H1 (cell line): Measurements from ENCODE around the gene PRR35. TPM values are rescaled to one million over a fixed set of nuclear protein-coding genes. Genes with fewer than 3 reads are reported as not detected.

Experiments used
- CTCF ChIA-PET: fragments of 300-600 bp; sonication (Branson Sonifier 250); formaldehyde crosslinking; loops from one replicate; lab custom pipeline; 2021; ENCODE audit not compliant: partially characterized antibody; lab: Charles Lee
- POLR2A ChIA-PET: fragments of 300-600 bp; sonication (Branson Sonifier 250); formaldehyde crosslinking; loops from one replicate; lab custom pipeline; 2021; ENCODE audit warnings: inconsistent platforms; ENCODE audit not compliant: partially characterized antibody; lab: Charles Lee
- DNase-seq, 2 experiments: peaks; one replicate each; pipeline versions ENCODE4 v3.0.0 to v3.0.0-alpha.2; 2010 to 2022; ENCODE audit warnings: low spot score in 2 of 2, low read depth in 1 of 2, mixed read lengths in 1 of 2
- FAIRE-seq: peaks from 2 replicates; lab custom pipeline; 2011; peaks lifted over from hg19 to GRCh38; lab: Jason Lieb, UNC
- H2AFZ ChIP-seq: 2 replicates; pipeline ENCODE4 v1.8.1; 2012; ENCODE audit warnings: low read length, inconsistent platforms
- H2AK5ac ChIP-seq: 2 replicates; pipeline ENCODE4 v1.6.1; 2013; ENCODE audit warnings: low read depth, low read length
- H2BK120ac ChIP-seq: replicated peaks from 2 replicates; pipeline ENCODE3; 2013; ENCODE audit warnings: low read depth, low read length, inconsistent platforms
- H2BK12ac ChIP-seq: 2 replicates; pipeline ENCODE4 v1.6.1; 2013; ENCODE audit warnings: low read depth, low read length
- H2BK15ac ChIP-seq: 2 replicates; pipeline ENCODE4 v1.6.1; 2013; ENCODE audit warnings: low read length
- H2BK20ac ChIP-seq: 2 replicates; pipeline ENCODE4 v1.6.1; 2013; ENCODE audit warnings: low read length
- H2BK5ac ChIP-seq: 2 replicates; pipeline ENCODE4 v1.6.1; 2013; ENCODE audit warnings: low read depth, low read length
- H3K14ac ChIP-seq: 2 replicates; pipeline ENCODE4 v1.6.1; 2013; ENCODE audit warnings: inconsistent platforms; ENCODE audit not compliant: insufficient read length
- H3K18ac ChIP-seq: 2 replicates; pipeline ENCODE4 v1.6.1; 2013; ENCODE audit warnings: low read length; ENCODE audit errors: extremely low read depth
- H3K23ac ChIP-seq: 2 replicates; pipeline ENCODE4 v1.6.1; 2013; ENCODE audit warnings: inconsistent platforms; ENCODE audit not compliant: insufficient read length
- H3K23me2 ChIP-seq: 2 replicates; pipeline ENCODE4 v1.6.1; 2013; ENCODE audit warnings: low read depth, low read length
- H3K27ac ChIP-seq: 2 replicates; pipeline ENCODE4 v1.6.1; 2011; ENCODE audit warnings: low read depth, low read length, inconsistent platforms
- H3K27me3 ChIP-seq, 4 experiments: replicated peaks in 1 of 4; 1 replicate in 1 of 4; 2 replicates in 3 of 4; pipeline versions ENCODE4 v1.6.1 to v1.8.1; 2011 to 2013; ENCODE audit warnings: low read length in 3 of 4, mild to moderate bottlenecking in 3 of 4, inconsistent platforms in 2 of 4, mixed read lengths in 2 of 4, moderate library complexity in 1 of 4; ENCODE audit not compliant: control insufficient read depth in 3 of 4, insufficient read depth in 3 of 4; ENCODE audit errors: extremely low read depth in 1 of 4
- H3K36me3 ChIP-seq, 4 experiments: 2 replicates each; pipeline versions ENCODE4 v1.6.1 to v1.8.1; 2011 to 2013; ENCODE audit warnings: mild to moderate bottlenecking in 4 of 4, low read length in 3 of 4, moderate library complexity in 2 of 4, control low read depth in 1 of 4, inconsistent platforms in 1 of 4; ENCODE audit not compliant: insufficient read depth in 4 of 4, control insufficient read depth in 2 of 4
- H3K4ac ChIP-seq: replicated peaks from 2 replicates; pipeline ENCODE3; 2013; ENCODE audit warnings: low read length, low read depth, mixed read lengths, inconsistent platforms; ENCODE audit not compliant: insufficient read length
- H3K4me1 ChIP-seq, 4 experiments: replicated peaks in 1 of 4; 1 replicate in 1 of 4; 2 replicates in 3 of 4; pipeline versions ENCODE4 v1.6.1 to v1.8.1; 2011 to 2013; ENCODE audit warnings: low read length in 3 of 4, inconsistent platforms in 2 of 4, mixed read lengths in 1 of 4; ENCODE audit not compliant: insufficient read depth in 4 of 4, control insufficient read depth in 3 of 4
- H3K4me2 ChIP-seq, 2 experiments: 2 replicates each; pipeline versions ENCODE4 v1.6.1 to v1.8.1; 2011 to 2013; ENCODE audit warnings: low read depth in 2 of 2, low read length in 2 of 2, control low read depth in 1 of 2, inconsistent platforms in 1 of 2, mild to moderate bottlenecking in 1 of 2; ENCODE audit not compliant: insufficient read depth in 1 of 2
- H3K4me3 ChIP-seq, 4 experiments: fragments of 200-600, 300-600 bp in 1 of 4; sonication (generic), shearing (Covaris generic), sonication (Bioruptor Twin) in 1 of 4; 2 replicates each; pipeline versions ENCODE4 v1.5.1 to v1.8.1; 2011 to 2016; ENCODE audit warnings: low read length in 4 of 4, low read depth in 3 of 4, control low read depth in 2 of 4, inconsistent platforms in 2 of 4, mild to moderate bottlenecking in 2 of 4, mixed read lengths in 1 of 4, moderate library complexity in 1 of 4; ENCODE audit not compliant: insufficient read depth in 2 of 4; ENCODE audit errors: extremely low read depth in 1 of 4
- H3K56ac ChIP-seq: replicated peaks from 2 replicates; pipeline ENCODE3; 2013; ENCODE audit warnings: low read depth, mild to moderate bottlenecking, mixed read lengths, low read length, inconsistent platforms; ENCODE audit not compliant: insufficient read length
- H3K79me1 ChIP-seq: 2 replicates; pipeline ENCODE4 v1.6.1; 2013; ENCODE audit warnings: low read depth, low read length, control low read depth
- H3K79me2 ChIP-seq, 2 experiments: 2 replicates each; pipeline versions ENCODE4 v1.6.1 to v1.8.1; 2012 to 2013; ENCODE audit warnings: low read length in 2 of 2, mild to moderate bottlenecking in 2 of 2, inconsistent platforms in 1 of 2; ENCODE audit not compliant: insufficient read depth in 2 of 2, control insufficient read depth in 1 of 2
- H3K9ac ChIP-seq, 4 experiments: replicated peaks in 1 of 4; 1 replicate in 1 of 4; 2 replicates in 3 of 4; pipeline versions ENCODE4 v1.6.1 to v1.8.1; 2011 to 2013; ENCODE audit warnings: low read depth in 3 of 4, low read length in 3 of 4, control low read depth in 2 of 4, mild to moderate bottlenecking in 2 of 4, moderate library complexity in 2 of 4, inconsistent platforms in 1 of 4; ENCODE audit errors: extremely low read depth in 1 of 4
- H3K9me3 ChIP-seq, 2 experiments: 2 replicates each; pipeline versions ENCODE4 v1.6.1 to v1.8.1; 2012 to 2013; ENCODE audit warnings: mild to moderate bottlenecking in 2 of 2, moderate library complexity in 2 of 2, control low read depth in 1 of 2, inconsistent platforms in 1 of 2, low read depth in 1 of 2, low read length in 1 of 2, mixed read lengths in 1 of 2; ENCODE audit not compliant: insufficient read depth in 2 of 2
- H4K20me1 ChIP-seq, 2 experiments: replicated peaks in 1 of 2; 2 replicates each; pipeline versions ENCODE3 to v1.8.1; 2011 to 2013; ENCODE audit warnings: inconsistent platforms in 2 of 2, low read length in 2 of 2, mild to moderate bottlenecking in 1 of 2; ENCODE audit not compliant: insufficient read depth in 2 of 2, control insufficient read depth in 1 of 2
- H4K5ac ChIP-seq: 2 replicates; pipeline ENCODE4 v1.6.1; 2013; ENCODE audit warnings: low read length, low read depth, mixed read lengths, inconsistent platforms; ENCODE audit not compliant: insufficient read length
- H4K8ac ChIP-seq: 2 replicates; pipeline ENCODE4 v1.8.0; 2013; ENCODE audit warnings: mild to moderate bottlenecking, moderate library complexity, low read length, inconsistent platforms; ENCODE audit not compliant: insufficient read depth; ENCODE audit errors: extremely low read depth
- H4K91ac ChIP-seq: replicated peaks from 2 replicates; pipeline ENCODE3; 2013; ENCODE audit warnings: low read length, mixed read lengths, inconsistent platforms; ENCODE audit not compliant: insufficient read length
- EGR1 ChIP-seq: IDR thresholded peaks from 2 replicates; pipeline ENCODE4 v1.6.1; 2011; ENCODE audit warnings: low read depth, low read length, borderline replicate concordance
- KDM4A ChIP-seq: IDR thresholded peaks from one replicate; pipeline ENCODE4 v1.7.1; 2012; ENCODE audit warnings: low read depth, mild to moderate bottlenecking, moderate library complexity, low read length, inconsistent platforms; ENCODE audit not compliant: severe bottlenecking
- SIRT6 ChIP-seq: IDR thresholded peaks from one replicate; pipeline ENCODE4 v1.7.1; 2012; ENCODE audit warnings: low read length, inconsistent platforms
- SP4 ChIP-seq: IDR thresholded peaks from 2 replicates; pipeline ENCODE4 v1.6.1; 2012; ENCODE audit warnings: low read length, inconsistent platforms
- SUZ12 ChIP-seq: fragments of 200-600 bp; sonication (generic); IDR thresholded peaks from 2 replicates; pipeline ENCODE4 v1.6.1; 2012; ENCODE audit warnings: mild to moderate bottlenecking, inconsistent platforms, low read length, moderate library complexity, mixed read lengths
- TCF12 ChIP-seq: IDR thresholded peaks from 2 replicates; pipeline ENCODE4 v1.6.1; 2011; ENCODE audit warnings: low read depth, mild to moderate bottlenecking, low read length
- WGBS, 2 experiments: shearing (Covaris generic) in 1 of 2; methylation state at CpG; one replicate each; pipeline versions ENCODE4 v1.1.6 to v1.1.7; 2013 to 2015; ENCODE audit warnings: low lambda C conversion rate in 2 of 2, mixed read lengths in 2 of 2, inconsistent platforms in 1 of 2, low coverage in 1 of 2, missing lambda C conversion rate in 1 of 2; ENCODE audit not compliant: insufficient replicate concordance in 2 of 2, insufficient coverage in 1 of 2, insufficient read length in 1 of 2; ENCODE audit errors: extremely low coverage in 1 of 2, missing lambda C conversion rate in 1 of 2; 5-methylcytosine and 5-hydroxymethylcytosine counted together
- long read RNA-seq, 2 experiments: library from RNA in 1 of 2; library from capped mRNA in 1 of 2; stranded (forward); transcript quantifications; one replicate each; pipeline ENCODE4 v2.0.0, GENCODE V29; 2021; ENCODE audit warnings: inconsistent platforms in 1 of 2
- polyA minus RNA-seq, 3 experiments: library from RNA; depleted of rRNA, polyadenylated mRNA; stranded (reverse); fragments of >200 nt; gene quantifications; 1 replicate in 2 of 3; 2 replicates in 1 of 3; pipeline ENCODE4 v1.2.3, GENCODE V29; 2011
- polyA plus RNA-seq, 7 experiments: library from polyadenylated mRNA; depleted of rRNA in 3 of 7; stranded (reverse) in 5 of 7; unstranded in 2 of 7; fragments of >200 nt in 5 of 7; fragments of 200-250 nt in 2 of 7; gene quantifications; 1 replicate in 5 of 7; 2 replicates in 1 of 7; 4 replicates in 1 of 7; pipeline versions ENCODE4 v1.2.1 to v1.2.3, GENCODE V29; 2011 to 2013; ENCODE audit warnings: missing spikeins in 2 of 7, mixed read lengths in 2 of 7
- total RNA-seq: library from RNA; stranded (reverse); fragmentation: NEBNext Ultra II Directional; extraction: Animal tissue kit (Norgen Biotek cat#: 25700); gene quantifications from 2 replicates; pipeline ENCODE4 v1.2.1, GENCODE V29; 2021

Gene PRR35
- total RNA-seq (0.50 and 0.61 TPM in 2 replicates), polyA plus RNA-seq (2011; rRNA removed) (0.38 and 0.52 TPM in 2 replicates), polyA minus RNA-seq (2011; rRNA and poly(A)+ RNA removed) (0.10 TPM in 1 of 2 replicates, not detected in the other)
- polyA plus RNA-seq (2011; cell fraction: cytosol; rRNA removed) = 0.44 TPM
- polyA plus RNA-seq (2011; cell fraction: nucleus; rRNA removed) = 1.3 TPM
- polyA plus RNA-seq (2012, experiment 1 of 2) = 0.21 to 0.55 TPM (median 0.41 TPM) in 4 replicates
- 0.25 TPM for polyA plus RNA-seq (2012, experiment 2 of 2)
- 0.45 TPM for polyA plus RNA-seq (2013, experiment 1 of 2)
- polyA plus RNA-seq (2013, experiment 2 of 2) = 0.53 TPM
- 0.51 TPM for polyA minus RNA-seq (2011; cell fraction: cytosol; rRNA and poly(A)+ RNA removed)
- polyA minus RNA-seq (2011; cell fraction: nucleus; rRNA and poly(A)+ RNA removed) = 0.30 TPM
- long read RNA-seq, experiment 1 = 0 reads
- long read RNA-seq, experiment 2 = 0 reads

GRCh38 chr16:560204-560700 lies at the start of gene PRR35:
PRR35 (plus strand) TSS chr16:560394; CDS start chr16:563295, 2,901 bp downstream.
- H3K56ac ChIP-seq = no peak within 1 kb of the TSS
- DNase-seq (no peak), FAIRE-seq (no peak)
- 2% methylated on average over 26 of the region's 84 CpGs; no CpG with 5 or more reads in 1 of the 2 experiments for WGBS, 2 experiments
- H2BK20ac ChIP-seq = no peak within 1 kb of the TSS
- H3K23ac ChIP-seq = no peak within 1 kb of the TSS
- no peak within 1 kb of the TSS for H2BK15ac ChIP-seq
- TF ChIP-seq SP4 (no peak), SUZ12 (0 out of 2 replicates have a peak, but pooled peaks have one; percentile 37), SIRT6 (no peak), TCF12 (no peak), EGR1 (no peak), KDM4A (peak; percentile 74)
- H2AFZ ChIP-seq = no peak within 1 kb of the TSS
- H2AK5ac ChIP-seq = no peak within 1 kb of the TSS
- CTCF ChIA-PET = interaction anchor here (1.2 kb wide), 1 partner anchor 17 kb away, joined by 3 read pairs; no protein-coding TSS in a partner anchor
- H2BK5ac ChIP-seq = no peak within 1 kb of the TSS
- no peak within 1 kb of the TSS for H3K4ac ChIP-seq
- H3K27me3 ChIP-seq = peaks cover 22 to 40% (median 32%) of the 10 kb centered on the region in 4 experiments; a peak in 6 of 7 replicates
- H2BK120ac ChIP-seq = no peak within 1 kb of the TSS
- no peaks in the 10 kb centered on the region for H3K9me3 ChIP-seq
- H3K4me3 ChIP-seq = peak within 1 kb of the TSS; percentile 8 to 55 (median 24)
- no peak within 1 kb of the TSS for H4K91ac ChIP-seq
- peaks cover 0 to 11% (median 3%) of the 10 kb centered on the region in 4 experiments; a peak in 4 of 7 replicates for H3K4me1 ChIP-seq
- peak within 1 kb of the TSS; percentile 2; the same call in 1 of the 2 replicates for H4K8ac ChIP-seq
- H3K14ac ChIP-seq = no peak within 1 kb of the TSS
- H3K4me2 ChIP-seq = peak within 1 kb of the TSS; percentile 18 to 69; a peak in 3 of 4 replicates
- no peaks in the 10 kb centered on the region; the same call in 1 of the 2 replicates for H3K79me1 ChIP-seq
- H3K9ac ChIP-seq = no peak within 1 kb of the TSS
- H3K23me2 ChIP-seq = peaks cover 9% of the 10 kb centered on the region
- H4K5ac ChIP-seq = no peak within 1 kb of the TSS
- POLR2A ChIA-PET = no interaction called here
- H3K27ac ChIP-seq = no peak within 1 kb of the TSS
- H4K20me1 ChIP-seq = peaks cover 0 to 3% of the 10 kb centered on the region in 2 experiments
- H2BK12ac ChIP-seq = no peak within 1 kb of the TSS
- H3K79me2 ChIP-seq = no peaks in the 10 kb centered on the region
- H3K36me3 ChIP-seq = no peaks in the 10 kb centered on the region; a peak in 1 of 8 replicates
- no peak within 1 kb of the TSS for H3K18ac ChIP-seq
